ENCODE results near the gene ATXN2L. TPM values are rescaled to one million over a fixed set of nuclear protein-coding genes. Genes with fewer than 3 reads are reported as not detected.

The ATXN2L gene
- total RNA-seq, 2 experiments from 2014 or later: 109 to 451 TPM

DNA sequence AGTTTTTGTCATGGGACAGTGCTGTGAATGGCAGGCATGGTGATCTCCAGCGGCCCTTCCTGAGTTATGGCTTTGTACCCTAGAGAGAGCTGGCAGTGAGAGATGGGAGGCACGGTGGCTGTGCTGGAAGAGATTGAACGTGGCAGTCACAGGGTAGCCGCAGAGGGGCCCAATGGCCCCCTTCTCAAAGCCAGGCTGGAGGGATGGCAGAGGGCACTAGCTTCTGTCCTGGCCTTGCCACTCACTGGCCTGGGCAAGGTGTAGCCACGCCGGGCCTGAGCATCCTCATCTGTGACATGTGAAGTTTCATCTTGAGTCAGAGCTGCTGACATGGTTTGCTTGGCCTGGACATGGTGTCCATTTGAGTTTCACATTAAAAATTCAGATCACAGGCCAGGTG, 51.6 kb downstream of the ATXN2L start:
- H2AFZ ChIP-seq (ENCODE audit: low read length): no peak overlapping the region
- peaks cover 48% of the 10 kb centered on the region for H3K36me3 ChIP-seq (ENCODE audit: insufficient read depth, low read length)
- DNase-seq (ENCODE audit: low spot score): no peak
- TF ChIP-seq, protein P1, sequence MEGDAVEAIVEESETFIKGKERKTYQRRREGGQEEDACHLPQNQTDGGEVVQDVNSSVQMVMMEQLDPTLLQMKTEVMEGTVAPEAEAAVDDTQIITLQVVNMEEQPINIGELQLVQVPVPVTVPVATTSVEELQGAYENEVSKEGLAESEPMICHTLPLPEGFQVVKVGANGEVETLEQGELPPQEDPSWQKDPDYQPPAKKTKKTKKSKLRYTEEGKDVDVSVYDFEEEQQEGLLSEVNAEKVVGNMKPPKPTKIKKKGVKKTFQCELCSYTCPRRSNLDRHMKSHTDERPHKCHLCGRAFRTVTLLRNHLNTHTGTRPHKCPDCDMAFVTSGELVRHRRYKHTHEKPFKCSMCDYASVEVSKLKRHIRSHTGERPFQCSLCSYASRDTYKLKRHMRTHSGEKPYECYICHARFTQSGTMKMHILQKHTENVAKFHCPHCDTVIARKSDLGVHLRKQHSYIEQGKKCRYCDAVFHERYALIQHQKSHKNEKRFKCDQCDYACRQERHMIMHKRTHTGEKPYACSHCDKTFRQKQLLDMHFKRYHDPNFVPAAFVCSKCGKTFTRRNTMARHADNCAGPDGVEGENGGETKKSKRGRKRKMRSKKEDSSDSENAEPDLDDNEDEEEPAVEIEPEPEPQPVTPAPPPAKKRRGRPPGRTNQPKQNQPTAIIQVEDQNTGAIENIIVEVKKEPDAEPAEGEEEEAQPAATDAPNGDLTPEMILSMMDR (conservative IDR thresholded peaks at IDR 0.05; ENCODE audit: low read length): no peak
- H4K20me1 ChIP-seq (ENCODE audit: insufficient read depth, low read length): no peaks in the 10 kb centered on the region
- no peak overlapping the region for H3K4me2 ChIP-seq (ENCODE audit: low read length)
- H3K27ac ChIP-seq (ENCODE audit: low read depth, low read length, poor library complexity, severe bottlenecking): no peak overlapping the region
- POLR2A ChIA-PET: no interaction called here
- intact Hi-C loops (cut with micrococcal nuclease; ENCODE audit: unreplicated experiment): loop anchor here (10.0 kb wide), 1 partner anchor 1880 kb away; no protein-coding TSS in a partner anchor
- no peaks in the 10 kb centered on the region for H3K9me3 ChIP-seq (ENCODE audit: low read length)
- H3K9me2 ChIP-seq (ENCODE audit: insufficient read depth, low read length): no peaks in the 10 kb centered on the region
- H3K4me3 ChIP-seq (ENCODE audit: low read depth, low read length, poor library complexity, severe bottlenecking): no peak overlapping the region
- BruUV-seq (replicated peaks): no TSS peak
- H3K79me2 ChIP-seq (ENCODE audit: insufficient read depth, low read depth, low read length): peaks cover 6% of the 10 kb centered on the region; the same call in 1 of the 2 replicates
- CTCF ChIA-PET (ENCODE audit: unreplicated experiment): interaction anchor here (0.8 kb wide), 1 partner anchor 71 kb away, joined by 3 read pairs; no protein-coding TSS in a partner anchor
- peaks cover 18% of the 10 kb centered on the region for H3K4me1 ChIP-seq (ENCODE audit: insufficient read depth, low read length, poor library complexity, severe bottlenecking)

DNA sequence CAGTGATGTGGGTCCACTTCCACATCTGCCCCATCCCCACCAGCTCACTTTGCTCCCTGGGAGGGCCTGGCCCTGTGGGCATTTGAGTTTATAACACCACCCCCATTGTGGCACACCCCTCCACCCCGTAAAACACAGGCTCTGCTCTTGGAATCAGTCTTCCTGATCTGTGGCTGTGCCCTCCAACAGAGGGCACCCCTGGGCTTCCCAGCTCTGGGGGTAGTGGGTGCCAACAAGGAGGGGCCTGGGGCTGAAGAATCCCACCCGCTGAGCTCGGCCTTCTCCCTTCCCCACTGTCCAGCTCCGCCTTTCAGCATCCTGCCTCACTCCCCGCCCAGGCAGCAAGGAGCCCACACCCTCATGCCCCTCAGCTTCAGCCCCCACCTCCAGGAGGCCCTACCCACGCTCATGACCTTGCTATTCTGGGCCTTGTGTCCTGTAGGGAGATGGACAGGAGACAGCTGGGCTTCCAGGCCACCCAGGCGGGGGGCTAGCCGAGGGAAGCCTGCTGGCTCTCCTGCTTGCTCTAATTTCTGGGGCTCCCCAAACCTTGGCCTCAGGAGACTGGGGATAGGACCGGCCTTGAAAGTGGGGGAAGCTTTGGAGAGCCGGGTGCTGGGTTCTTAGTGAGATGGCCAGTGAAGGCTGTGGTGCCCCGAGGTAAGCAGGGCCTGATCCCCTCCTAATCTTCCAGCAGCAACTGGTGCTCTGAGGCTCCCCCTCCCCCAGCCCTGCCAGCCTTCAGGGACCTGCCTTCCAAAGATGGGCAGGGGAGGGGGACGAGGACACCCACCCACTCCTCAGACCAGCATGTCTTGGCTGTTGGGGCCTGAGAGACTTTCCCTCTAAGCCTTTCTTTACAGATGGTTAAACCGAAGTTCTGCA, 52.6 kb downstream of the ATXN2L start:
- Histone ChIP-seq H3K27ac (ENCODE audit: low read depth, low read length, poor library complexity, severe bottlenecking) (no peak overlapping the region), H3K9me2 (ENCODE audit: insufficient read depth, low read length) (no peaks in the 10 kb centered on the region), H3K9me3 (ENCODE audit: low read length) (no peaks in the 10 kb centered on the region), H4K20me1 (ENCODE audit: insufficient read depth, low read length) (no peaks in the 10 kb centered on the region), H3K4me3 (ENCODE audit: low read depth, low read length, poor library complexity, severe bottlenecking) (no peak overlapping the region), H3K4me1 (ENCODE audit: insufficient read depth, low read length, poor library complexity, severe bottlenecking) (peaks cover 23% of the 10 kb centered on the region), H3K4me2 (ENCODE audit: low read length) (no peak overlapping the region), H3K36me3 (ENCODE audit: insufficient read depth, low read length) (peaks cover 38% of the 10 kb centered on the region), H3K79me2 (ENCODE audit: insufficient read depth, low read depth, low read length) (peaks cover 6% of the 10 kb centered on the region; the same call in 1 of the 2 replicates), H2AFZ (ENCODE audit: low read length) (no peak overlapping the region)
- CTCF ChIA-PET (ENCODE audit: unreplicated experiment): interaction anchor here (0.6 kb wide), 1 partner anchor 44 kb away, joined by 3 read pairs; no protein-coding TSS in a partner anchor
- no peak for DNase-seq (ENCODE audit: low spot score)
- BruUV-seq (replicated peaks): no TSS peak
- no peak for TF ChIP-seq EZH2phosphoT487 (IDR thresholded peaks at IDR 0.05; ENCODE audit: borderline replicate concordance, low read depth, low read length)
- TF ChIP-seq, protein P1 (conservative IDR thresholded peaks at IDR 0.05; ENCODE audit: low read length): peak; percentile 55
- intact Hi-C loops (cut with micrococcal nuclease; ENCODE audit: unreplicated experiment): loop anchor here (10.0 kb wide), 1 partner anchor 1879 kb away; no protein-coding TSS in a partner anchor
- POLR2A ChIA-PET: interaction anchor here (0.6 to 1.2 kb wide), 2 partner anchors 69 to 1137 kb away, joined by 3 read pairs; no protein-coding TSS in a partner anchor
